RWPE2 (cell line): ENCODE data around the gene NOVA1.

Experiments used
- ATAC-seq: fragments of 200-7000 bp; cut with Tn5 transposase; 3 replicates; pipeline ENCODE4 v1.9.1; 2021; ENCODE audit warnings: low read depth
- DNase-seq: peaks from one replicate; pipeline ENCODE4 v3.0.0-alpha.2; 2020; ENCODE audit warnings: low spot score
- H3K27ac ChIP-seq: fragments of 450-650 bp; 2 replicates; pipeline ENCODE4 v1.5.1; 2017; ENCODE audit warnings: mild to moderate bottlenecking; ENCODE audit not compliant: poor library complexity, severe bottlenecking
- H3K27me3 ChIP-seq: fragments of 250-450 bp; sonication (Bioruptor Pico); 2 replicates; pipeline ENCODE4 v1.5.1; 2021; ENCODE audit warnings: mild to moderate bottlenecking, moderate library complexity; ENCODE audit not compliant: insufficient read depth, poor library complexity, severe bottlenecking
- H3K36me3 ChIP-seq: fragments of 250-450 bp; sonication (Bioruptor Pico); 2 replicates; pipeline ENCODE4 v1.5.1; 2020; ENCODE audit warnings: low read depth, mild to moderate bottlenecking, moderate library complexity
- H3K4me1 ChIP-seq: fragments of 250-450 bp; sonication (Bioruptor Pico); 2 replicates; pipeline ENCODE4 v1.5.1; 2021; ENCODE audit warnings: mild to moderate bottlenecking, moderate library complexity; ENCODE audit not compliant: insufficient read depth, poor library complexity, severe bottlenecking
- H3K4me3 ChIP-seq: fragments of 250-450 bp; sonication (Bioruptor Pico); 2 replicates; pipeline ENCODE4 v1.5.1; 2021; ENCODE audit warnings: mild to moderate bottlenecking, moderate library complexity; ENCODE audit not compliant: severe bottlenecking
- H3K9me3 ChIP-seq: fragments of 250-450 bp; sonication (Bioruptor Pico); 2 replicates; pipeline ENCODE4 v1.5.1; 2021; ENCODE audit warnings: mild to moderate bottlenecking, moderate library complexity; ENCODE audit not compliant: severe bottlenecking
- TF ChIP-seq, protein P1 (sequence below): fragments of 450-650 bp; IDR thresholded peaks from one replicate; pipeline ENCODE4 v1.5.1; 2017; ENCODE audit warnings: mild to moderate bottlenecking, moderate library complexity; ENCODE audit not compliant: poor library complexity, severe bottlenecking

Gene NOVA1

DNA sequence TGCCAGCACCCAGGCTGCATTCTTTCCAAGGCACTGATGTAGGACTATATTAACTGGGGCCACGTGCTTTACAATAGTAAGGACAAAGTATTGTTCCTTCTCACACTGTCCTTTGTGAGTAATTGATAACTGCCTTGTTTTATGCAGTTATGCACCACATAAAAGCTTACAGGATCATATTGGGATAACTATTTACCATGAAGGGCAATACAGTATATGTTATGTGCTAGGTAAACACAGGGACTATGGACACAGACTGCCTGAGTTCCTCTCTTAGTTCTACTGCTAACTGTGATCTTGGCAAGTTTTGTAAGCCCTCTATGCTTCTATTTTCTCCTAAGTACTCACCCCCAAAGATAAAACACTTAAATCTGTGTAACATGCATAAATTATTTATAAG is 183.7 kb downstream of the NOVA1 start:
- ATAC-seq: no peak

DNA sequence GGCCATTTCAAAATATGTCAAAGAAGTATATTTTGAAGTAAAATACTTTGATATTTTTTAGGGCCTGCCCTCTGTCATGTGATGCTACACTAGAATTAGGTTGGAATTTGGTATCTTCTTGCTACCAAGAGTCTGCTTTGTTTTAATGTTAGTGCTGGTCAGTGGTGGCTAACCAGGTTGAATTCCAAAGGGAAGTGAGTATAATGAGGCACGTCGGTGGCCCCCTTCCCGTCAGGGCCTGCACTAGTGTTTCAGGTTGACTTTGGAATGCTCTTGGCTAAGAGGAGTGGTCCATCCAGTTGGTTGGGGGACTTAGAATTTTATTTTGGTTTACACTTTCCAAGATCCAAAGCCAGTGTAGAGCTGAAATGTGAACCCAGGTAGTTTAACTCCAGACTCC is 185.4 kb downstream of the NOVA1 start:
- H3K36me3 ChIP-seq: no peaks in the 10 kb centered on the region
- H3K27ac ChIP-seq: no peak overlapping the region
- no peak for DNase-seq
- no peak for ATAC-seq
- H3K4me3 ChIP-seq: no peak overlapping the region
- no peaks in the 10 kb centered on the region for H3K27me3 ChIP-seq
- TF ChIP-seq, protein P1, sequence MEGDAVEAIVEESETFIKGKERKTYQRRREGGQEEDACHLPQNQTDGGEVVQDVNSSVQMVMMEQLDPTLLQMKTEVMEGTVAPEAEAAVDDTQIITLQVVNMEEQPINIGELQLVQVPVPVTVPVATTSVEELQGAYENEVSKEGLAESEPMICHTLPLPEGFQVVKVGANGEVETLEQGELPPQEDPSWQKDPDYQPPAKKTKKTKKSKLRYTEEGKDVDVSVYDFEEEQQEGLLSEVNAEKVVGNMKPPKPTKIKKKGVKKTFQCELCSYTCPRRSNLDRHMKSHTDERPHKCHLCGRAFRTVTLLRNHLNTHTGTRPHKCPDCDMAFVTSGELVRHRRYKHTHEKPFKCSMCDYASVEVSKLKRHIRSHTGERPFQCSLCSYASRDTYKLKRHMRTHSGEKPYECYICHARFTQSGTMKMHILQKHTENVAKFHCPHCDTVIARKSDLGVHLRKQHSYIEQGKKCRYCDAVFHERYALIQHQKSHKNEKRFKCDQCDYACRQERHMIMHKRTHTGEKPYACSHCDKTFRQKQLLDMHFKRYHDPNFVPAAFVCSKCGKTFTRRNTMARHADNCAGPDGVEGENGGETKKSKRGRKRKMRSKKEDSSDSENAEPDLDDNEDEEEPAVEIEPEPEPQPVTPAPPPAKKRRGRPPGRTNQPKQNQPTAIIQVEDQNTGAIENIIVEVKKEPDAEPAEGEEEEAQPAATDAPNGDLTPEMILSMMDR: no peak
- no peaks in the 10 kb centered on the region for H3K9me3 ChIP-seq
- H3K4me1 ChIP-seq: no peaks in the 10 kb centered on the region

More for the DNA sequence above, 183.7 kb downstream of the NOVA1 start:
- H3K4me1 ChIP-seq: no peaks in the 10 kb centered on the region
- no peaks in the 10 kb centered on the region for H3K9me3 ChIP-seq
- H3K4me3 ChIP-seq: no peak overlapping the region
- TF ChIP-seq, protein P1: no peak
- no peaks in the 10 kb centered on the region for H3K27me3 ChIP-seq
- no peaks in the 10 kb centered on the region for H3K36me3 ChIP-seq
- no peak for DNase-seq
- H3K27ac ChIP-seq: no peak overlapping the region

DNA sequence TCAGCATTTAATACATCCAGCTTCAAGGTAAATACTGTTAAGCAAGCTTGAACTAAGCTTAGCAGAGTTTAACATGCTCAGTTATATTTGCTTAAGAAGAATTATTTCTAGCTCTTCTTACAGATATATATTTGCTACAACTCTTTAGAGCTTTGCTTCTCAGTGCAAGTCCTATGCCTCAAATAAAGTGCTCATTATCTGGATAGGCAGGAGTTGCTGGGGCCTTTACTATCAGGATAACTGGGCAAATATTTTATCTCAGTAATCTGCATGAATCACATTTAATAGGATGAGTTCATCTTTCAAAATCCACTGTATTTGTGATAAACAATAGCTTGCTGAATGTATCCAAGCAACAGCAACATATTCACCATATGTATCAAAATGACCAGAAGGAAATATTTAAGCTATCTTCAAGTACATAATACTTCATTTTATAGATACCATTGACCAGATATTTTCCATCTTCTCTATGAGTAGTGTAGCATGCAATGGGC is 187.6 kb downstream of the NOVA1 start:
- Histone ChIP-seq H3K4me1 (no peaks in the 10 kb centered on the region), H3K27me3 (no peaks in the 10 kb centered on the region), H3K27ac (no peak overlapping the region), H3K4me3 (no peak overlapping the region), H3K9me3 (no peaks in the 10 kb centered on the region), H3K36me3 (no peaks in the 10 kb centered on the region)
- no peak for ATAC-seq
- no peak for DNase-seq
- TF ChIP-seq, protein P1: no peak

DNA sequence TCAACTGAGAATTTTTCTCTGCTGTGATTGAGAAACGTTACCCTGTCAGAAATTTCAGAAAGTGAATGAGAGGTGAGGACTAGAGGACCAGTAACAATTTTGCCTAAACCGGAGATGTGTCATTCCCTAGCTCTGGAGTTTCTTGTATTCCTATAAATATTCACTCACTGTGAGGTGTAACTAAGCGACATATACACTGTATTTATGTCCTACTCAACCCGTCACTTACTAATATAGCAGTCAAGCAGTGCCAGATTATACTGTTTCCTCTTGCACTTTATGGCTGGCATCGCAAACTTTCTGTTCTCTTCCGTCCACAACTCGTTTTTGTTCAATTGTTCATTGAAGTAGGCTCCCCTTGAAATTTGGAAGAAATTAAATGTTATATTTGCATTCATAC is 192.9 kb downstream of the NOVA1 start:
- no peaks in the 10 kb centered on the region for H3K27me3 ChIP-seq
- ATAC-seq (no peak), DNase-seq (no peak)
- TF ChIP-seq, protein P1: no peak
- H3K36me3 ChIP-seq: no peaks in the 10 kb centered on the region
- H3K9me3 ChIP-seq: no peaks in the 10 kb centered on the region
- H3K4me3 ChIP-seq: no peak overlapping the region
- no peak overlapping the region for H3K27ac ChIP-seq
- H3K4me1 ChIP-seq: no peaks in the 10 kb centered on the region

DNA sequence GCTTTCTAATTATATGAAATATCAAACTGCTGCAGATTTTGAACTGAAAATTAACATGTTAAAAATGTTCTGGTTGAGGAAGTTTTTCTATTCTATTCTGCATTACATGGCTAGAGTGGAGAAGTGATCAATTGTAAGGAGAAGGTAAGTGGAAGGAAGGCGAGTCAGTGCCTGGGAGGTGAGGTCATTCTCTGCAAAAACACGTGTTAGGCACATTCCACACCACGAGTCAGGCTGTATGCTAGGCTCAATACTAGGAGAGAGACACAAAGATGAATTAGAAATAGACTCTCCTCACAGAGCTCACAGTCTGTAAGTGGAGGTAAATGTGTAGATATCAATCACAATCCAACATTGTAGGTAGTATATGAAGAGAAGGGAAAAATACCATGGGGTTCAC is 194.1 kb downstream of the NOVA1 start:
- DNase-seq (no peak), ATAC-seq (no peak)
- no peaks in the 10 kb centered on the region for H3K27me3 ChIP-seq
- H3K4me3 ChIP-seq: no peak overlapping the region
- TF ChIP-seq, protein P1: no peak
- no peaks in the 10 kb centered on the region for H3K4me1 ChIP-seq
- H3K27ac ChIP-seq: no peak overlapping the region
- H3K9me3 ChIP-seq: no peaks in the 10 kb centered on the region
- no peaks in the 10 kb centered on the region for H3K36me3 ChIP-seq
